Esophagus mucosa (tissue), 1 donor: Measurements from ENCODE around the gene KCNQ1. TPM values are rescaled to one million over a fixed set of nuclear protein-coding genes. Genes with fewer than 3 reads are reported as not detected.
A peak's percentile ranks its signal among the peaks of the same experiment; 100 is the strongest.
"Not testable (repeated sequence)": the region's sequence is repeated elsewhere in the genome, so short reads cannot be mapped to it uniquely, and the experiment has no call there.

Source experiments
- ATAC-seq: fragments of 200-7000 bp; cut with Tn5 transposase; one replicate; pipeline ENCODE4 v1.9.1; 2020
- total RNA-seq: library from RNA; stranded (reverse); gene quantifications from one replicate; pipeline ENCODE4 v1.2.4, GENCODE V29; 2023
- donor health status: DM: yes; HTN: yes; CAD: no.

Gene KCNQ1
- total RNA-seq, 1 donor from 2014 or later: 1.6 TPM

DNA sequence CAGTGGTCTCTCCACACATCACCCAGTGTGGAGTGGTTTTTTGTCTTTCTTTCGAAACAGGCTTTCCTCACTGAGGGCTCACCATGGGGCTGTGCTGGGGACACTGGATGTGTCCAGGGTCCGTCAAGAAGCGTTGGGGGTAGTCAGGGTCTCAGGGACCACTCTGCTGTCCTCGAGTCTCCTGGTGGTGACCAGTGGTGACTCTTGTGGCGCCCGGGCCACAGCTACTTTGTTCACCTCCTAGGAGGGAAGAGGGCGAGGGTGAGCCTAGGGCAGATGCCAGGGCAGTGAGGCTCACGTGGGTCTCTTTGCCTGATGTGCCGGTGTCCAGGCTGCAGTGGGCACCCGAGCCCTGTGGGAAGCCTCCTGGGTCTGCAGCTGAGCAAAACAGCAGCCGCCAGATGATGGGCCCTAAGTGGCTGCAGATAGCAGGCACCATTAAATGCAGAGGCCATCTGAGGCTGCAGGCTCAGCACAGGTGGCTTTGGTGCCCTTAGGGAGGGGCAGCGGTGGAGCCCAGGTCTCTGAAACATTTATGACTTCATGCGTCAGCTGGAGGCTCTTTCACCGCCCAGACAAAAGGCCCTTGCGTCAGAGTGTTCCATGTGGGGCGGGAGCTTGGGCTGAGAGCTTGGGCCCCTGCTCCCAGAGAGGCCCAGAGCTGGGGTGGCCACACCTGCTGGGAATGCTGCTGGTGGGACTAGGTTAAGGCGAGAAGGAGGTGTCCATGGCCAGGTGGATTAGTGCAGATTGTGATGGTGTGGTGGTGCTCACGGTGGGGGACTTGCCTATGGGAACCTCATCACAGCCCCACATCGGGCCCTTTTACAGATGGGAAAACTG is 29.5 kb downstream of the KCNQ1 start:
- no peak for ATAC-seq

DNA sequence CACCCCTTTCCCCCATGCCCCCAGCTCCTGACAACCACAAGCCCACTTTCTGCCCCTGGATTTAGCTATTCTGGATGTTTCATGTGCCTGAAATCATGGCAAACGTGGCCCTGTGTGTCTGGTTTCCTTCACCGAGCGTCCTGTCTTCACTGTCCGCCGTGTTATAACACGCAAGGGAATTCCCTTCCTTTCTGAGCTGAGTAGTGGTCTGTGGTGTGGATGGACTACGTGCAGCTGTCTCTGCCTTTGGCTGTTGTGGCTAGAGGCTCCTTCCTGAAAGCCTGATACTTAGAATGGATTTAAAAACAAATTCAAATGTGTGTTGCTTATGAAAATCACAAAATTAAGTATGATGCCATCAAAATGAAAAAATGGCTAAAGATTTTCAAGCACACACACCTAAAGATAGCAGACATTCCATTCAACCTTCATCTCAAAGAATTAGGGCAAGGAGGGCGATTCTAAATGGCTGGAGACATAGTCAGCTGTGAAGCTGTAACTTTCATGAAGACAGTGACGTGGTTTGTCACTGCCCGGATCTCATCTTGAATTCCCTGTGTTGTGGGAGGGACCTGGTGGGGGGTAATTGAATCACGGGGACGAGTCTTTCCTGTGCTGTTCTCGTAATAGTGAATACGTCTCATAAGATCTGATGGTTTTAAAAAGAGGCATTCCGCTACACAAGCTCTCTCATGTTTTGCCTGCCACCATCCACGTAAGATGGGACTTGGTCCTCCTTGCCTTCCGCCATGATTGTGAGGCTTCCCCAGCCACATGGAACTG is 30.5 kb downstream of the KCNQ1 start:
- no peak for ATAC-seq

DNA sequence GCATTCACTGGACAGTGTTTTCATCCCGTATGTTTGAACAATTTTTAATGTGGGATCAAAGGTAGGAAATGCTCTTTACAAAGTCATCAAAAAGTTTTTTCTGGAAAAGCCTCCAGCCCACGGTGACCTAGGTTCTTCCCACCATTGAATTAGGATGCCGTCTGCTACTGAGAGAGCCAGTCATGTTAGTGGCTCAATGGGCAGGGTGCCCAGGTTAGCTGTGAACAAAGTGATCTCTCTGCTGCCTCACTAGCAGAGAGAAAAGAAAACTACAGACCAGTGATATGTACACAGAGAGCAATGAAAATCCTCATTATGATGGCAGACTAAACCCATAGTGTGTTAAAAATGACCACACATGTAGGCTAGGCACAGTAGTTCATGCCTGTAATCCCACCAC is 32.4 kb downstream of the KCNQ1 start:
- no peak for ATAC-seq

DNA sequence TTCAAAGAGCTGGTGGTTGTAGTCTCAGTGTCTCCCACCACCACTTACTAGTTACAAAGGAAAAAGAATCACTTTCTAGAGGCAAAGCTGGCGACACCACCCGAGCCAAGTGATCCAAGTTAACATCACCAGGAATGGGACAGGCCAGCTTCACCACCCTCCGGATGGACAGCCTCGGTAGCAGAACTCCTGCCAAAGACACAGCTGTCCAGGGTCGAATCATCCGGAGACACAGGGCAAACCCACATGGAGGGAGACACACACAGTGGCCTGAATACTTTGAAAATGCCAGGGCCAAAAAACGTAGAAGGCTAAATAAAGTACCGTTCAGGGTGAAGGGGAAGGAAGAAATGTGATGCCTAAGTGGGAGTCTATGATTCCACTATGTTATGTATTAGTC is 33.1 kb downstream of the KCNQ1 start:
- ATAC-seq: no peak

DNA sequence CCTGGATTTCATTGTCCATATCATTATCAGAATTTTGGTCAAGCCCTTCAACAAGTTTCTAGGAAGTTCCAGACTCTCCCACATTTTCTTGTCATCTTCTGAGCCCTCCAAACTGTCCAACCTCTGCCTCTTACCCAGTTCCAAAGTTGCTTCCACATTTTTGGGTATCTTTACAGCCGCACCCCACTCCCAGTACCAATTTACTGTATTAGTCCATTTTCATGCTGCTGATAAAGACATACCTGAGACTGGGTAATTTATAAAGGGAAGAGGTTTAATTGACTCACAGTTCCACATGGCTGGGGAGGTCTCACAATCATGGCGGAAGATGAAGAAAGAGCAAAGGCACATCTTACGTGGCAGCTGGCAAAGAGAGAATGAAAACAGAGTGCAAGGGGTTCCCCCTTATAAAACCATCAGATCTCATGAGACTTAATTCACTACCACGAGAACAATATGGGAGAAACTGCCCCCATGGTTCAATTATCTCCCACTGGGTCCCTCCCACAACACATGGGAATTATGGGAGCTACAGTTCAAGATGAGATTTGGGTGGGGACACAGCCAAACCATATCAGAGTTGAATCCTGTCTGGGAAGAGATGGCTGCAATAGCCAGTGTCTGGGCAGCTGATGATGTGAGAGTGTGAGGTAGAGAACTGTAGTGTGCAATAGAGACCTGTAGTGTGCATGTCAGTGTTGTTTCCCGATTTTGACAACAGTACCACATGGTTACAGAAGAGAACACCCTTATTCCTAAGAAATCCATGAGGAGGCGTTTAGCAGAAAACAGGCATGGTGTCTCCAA is 35.5 kb downstream of the KCNQ1 start:
- ATAC-seq: not testable (repeated sequence)

DNA sequence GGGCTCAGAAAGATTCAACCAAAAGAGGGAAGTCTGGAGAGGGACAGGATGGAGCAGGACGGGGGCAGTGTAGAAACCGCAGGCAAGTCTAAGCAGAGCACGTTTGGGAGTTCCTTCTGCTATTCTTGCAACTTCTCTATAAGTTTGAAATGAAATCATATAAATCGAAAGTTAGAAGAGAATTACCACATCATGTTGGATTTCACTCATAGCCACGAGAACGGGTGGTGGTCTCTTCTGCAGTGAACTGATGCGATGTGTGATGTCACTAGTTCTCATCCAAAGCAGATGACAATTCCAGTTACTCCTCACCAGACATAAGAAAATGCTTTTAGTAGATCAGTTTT is 36.0 kb downstream of the KCNQ1 start:
- ATAC-seq: peak; percentile 66

DNA sequence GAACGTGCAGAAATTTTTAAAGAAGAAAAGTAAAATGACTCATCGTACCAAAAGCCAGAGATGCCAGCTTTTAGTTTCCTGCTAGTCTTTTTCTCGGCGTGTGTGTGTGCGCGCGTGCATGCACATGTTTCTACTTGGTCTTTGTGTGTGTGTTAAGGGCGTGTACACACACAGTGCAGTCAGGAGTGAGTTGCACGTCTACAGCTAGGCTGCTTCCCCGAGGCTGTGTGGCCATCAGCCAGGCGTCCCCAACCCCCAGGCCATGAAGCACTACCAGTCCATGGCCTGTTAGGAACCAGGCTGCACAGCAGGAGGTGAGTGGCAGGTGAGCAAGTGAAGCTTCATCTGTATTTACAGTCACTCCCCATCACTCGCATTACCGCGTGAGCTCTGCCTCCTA is 36.4 kb downstream of the KCNQ1 start:
- ATAC-seq: peak; percentile 98

DNA sequence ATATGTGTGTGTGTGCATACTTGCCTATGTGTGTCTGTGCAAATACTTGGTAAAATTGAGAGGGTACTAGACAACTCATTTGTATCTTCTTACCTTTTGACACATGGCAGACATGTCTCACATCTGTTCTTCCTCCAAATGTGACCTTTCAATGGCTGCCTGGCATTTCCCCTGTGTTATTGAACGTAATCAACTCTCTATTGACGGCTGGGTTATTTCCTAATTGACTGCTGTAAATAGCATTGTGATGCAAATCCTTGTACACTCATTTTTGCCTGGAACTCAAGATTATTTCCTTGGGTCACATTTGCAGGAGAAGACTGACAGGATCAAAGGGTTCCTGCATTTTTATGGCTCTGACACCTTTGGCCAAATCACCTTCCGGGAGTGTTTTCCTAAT is 37.4 kb downstream of the KCNQ1 start:
- no peak for ATAC-seq

DNA sequence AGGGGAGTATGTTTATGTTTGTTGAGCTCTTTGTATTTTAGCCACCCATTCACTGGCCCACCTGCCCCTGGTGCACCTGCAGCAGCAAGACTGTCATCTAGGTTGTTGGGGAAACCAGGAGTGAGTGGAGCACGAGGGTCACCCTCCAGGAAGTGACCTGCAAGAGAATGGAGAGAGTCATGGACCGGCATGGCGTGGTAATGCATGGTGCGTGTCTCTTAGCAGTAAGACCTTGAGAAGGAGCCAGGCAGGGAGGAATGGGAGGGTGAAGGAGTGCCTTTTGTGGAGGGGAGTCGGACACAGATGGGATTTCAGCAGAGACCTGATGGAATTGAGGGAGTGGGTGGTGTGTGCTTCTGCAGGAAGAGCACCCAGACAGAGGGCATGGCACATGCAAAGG is 37.9 kb downstream of the KCNQ1 start:
- ATAC-seq: no peak

DNA sequence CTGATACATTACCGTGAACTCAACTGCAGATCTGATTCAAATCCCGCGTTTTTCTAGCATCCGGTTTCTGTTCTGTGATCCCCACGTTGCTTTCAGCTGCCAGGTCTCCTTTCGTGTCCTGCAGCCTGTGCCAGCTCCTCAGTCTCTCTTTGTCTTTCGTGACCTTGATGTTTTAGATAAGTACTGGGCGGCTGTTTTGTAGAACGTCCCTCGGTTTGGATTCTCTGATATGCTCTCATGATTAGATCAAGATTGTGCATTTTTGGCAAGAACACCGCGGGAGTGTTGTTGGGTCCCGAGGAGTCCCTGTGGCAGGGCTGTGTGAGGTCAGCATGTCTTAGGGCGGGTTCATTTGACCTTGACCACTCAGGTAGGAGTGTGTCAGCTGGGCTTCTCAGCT is 38.6 kb downstream of the KCNQ1 start:
- no peak for ATAC-seq

DNA sequence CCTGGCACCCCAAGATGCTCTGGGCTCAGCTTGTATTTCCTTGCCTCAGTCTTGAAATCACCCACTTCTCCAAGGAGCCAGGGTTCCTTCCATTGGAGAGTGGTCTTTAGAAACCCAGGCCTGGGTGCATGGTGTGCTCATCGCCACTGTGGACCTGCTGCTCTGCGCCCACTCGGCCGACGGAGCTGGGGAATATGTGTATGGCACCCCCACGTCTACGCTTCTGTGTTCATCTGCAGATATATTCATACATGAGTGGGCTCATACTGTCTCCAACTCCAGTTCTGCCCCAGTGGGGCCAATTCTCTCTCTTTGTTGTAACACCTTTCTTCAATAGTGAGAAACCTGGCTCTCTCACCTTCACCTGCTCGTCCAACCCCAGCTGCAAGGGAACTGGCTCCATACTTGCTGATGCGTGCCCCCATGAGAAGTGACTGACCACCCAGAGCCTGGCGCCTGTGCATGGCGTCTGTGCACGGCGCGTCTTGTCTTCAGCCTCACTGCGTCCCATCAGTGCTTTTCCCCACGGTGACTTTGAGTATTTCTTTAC is 39.8 kb downstream of the KCNQ1 start:
- ATAC-seq: no peak

DNA sequence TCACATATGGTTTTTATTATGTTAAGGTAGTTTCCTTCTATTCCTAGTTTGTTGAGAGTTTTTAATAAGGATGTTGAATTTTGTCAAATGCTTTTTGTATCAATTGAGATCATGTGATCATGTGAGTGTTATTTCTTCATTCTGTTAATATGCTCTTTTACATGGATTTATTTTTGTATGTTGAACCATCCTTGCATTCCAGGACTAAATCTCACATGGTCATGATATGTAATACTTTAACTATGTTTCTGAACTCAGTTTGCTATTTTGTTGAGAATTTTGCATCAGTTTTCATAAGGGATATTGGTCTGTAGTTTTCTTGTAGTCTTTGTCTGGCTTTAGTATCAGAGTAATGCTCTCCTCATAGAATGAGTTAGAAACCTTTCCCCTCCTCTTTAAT is 43.2 kb downstream of the KCNQ1 start:
- ATAC-seq: no peak

DNA sequence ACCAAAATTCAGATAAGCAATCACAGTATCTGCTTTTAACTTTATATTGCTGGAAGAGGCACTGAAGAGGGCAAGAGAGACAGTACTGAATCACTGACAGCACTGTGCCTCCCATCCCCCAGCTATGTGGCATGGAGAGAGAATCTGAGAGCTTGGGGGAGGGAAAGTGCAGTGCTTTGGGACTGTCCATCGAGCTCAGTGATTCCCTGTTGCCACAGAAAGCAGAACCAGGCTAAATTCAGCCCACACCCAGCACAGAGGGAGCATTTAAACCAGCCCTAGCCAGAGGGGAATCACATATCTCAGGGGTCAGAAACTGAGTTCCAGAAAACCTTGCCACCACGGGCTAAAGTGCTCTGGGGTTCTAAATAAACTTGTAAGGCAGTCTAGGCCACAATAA is 44.3 kb downstream of the KCNQ1 start:
- ATAC-seq: no peak

DNA sequence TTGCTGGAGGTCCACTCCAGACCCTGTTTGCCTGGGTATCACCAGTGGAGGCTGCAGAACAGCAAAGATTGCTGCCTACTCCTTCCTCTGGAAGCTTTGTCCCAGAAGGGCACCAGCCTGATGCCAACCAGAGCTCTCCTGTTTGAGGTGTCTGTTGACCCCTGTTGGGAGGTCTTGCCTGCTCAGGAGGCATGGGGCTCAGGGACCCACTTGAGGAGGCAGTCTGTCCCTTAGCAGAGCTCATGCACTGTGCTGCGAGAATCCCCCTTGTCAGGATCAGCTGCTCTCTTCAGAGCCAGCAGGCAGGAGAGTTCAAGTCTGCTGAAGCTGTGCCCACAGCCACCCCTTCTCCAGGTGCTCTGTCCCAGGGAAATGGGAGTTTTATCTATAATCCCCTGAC is 53.1 kb downstream of the KCNQ1 start:
- not testable (repeated sequence) for ATAC-seq

DNA sequence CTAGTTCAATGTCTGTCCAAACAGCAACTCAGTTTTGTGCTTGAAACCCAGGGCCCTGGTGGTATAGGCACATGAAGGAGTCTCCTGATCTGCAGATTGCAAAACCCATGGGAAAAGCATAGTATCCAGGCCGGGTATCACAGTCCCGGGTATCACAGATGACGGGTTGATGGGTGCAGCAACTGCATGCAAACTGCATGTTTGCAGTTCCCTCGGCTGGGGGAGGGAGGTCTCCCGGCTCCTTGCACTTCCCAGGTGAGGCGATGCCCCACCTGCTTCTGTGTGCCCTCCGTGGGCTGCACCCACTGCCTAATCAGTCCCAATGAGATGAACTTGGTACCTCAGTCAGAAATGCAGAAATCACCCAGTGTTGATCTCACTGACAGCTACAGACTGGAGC is 53.9 kb downstream of the KCNQ1 start:
- ATAC-seq: no peak

DNA sequence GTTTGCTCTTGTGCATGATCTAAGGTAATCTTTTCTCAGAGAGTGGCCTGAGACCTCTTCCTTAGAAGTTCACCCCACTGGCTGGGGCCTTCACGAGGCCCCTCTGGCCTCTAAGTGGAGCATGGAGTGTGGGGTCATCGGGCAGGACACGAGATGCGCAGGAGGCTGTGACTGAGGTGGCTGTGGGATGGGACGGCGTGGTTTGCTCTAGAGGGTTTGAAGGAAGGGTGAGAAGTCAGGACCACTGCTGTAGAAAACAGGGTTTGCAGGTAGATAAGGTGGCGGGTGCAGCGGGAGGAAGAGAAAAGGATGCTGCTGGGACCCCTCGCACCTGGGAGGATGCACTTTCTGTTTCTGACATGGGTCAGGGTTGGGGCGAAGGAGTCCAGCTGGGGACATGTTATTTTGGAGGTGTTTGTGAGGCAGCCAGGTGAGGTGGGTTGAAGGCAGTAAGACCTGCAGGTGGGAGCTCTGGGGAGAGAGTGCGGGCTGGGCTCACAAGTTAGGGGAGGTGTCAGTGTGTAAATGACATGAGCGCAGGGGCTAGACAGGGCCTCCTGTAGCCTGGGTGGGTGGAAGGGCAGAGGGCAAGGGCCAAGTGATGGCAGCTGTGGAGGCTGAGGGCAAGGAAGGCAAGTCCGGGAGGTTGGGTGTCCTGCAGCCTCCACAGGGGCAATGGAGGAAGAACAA is 62.5 kb downstream of the KCNQ1 start:
- ATAC-seq: no peak

DNA sequence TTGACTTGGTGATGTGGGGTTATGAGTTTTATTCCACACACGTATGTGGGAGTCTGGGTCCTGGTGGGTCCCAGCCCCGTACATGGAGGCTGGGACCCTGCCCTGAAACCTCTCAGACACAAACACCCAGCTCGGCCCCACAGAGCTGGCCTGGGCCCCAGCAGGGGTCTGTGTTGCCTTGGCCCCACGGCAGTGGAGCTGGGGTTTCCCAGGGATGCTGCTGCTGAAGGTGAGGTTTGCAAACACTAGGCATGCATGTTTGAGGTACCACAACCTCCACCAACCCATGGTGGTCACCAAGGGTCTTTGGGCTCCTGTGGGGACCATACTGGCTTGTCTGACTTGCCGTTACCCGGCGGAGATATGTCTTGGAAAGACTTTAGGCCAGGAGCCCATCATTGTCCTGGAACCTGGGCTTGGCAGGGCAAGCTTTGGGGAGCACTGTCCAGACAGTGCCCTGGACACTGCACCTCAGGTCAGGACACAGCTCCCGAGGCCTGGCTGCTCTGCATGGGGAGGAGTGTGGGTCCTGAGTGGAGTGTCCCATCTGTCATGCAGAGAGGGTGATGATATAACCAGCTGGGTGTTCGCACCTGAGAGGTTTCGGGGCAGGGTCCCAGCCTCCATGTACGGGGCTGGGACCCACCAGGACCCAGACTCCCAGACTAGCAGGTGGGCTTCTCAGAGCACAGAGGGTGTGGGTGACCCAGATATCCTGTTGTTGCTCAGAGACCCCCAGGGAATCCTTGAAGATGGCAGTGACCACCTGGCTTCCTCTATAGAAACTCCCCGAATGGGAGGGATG is 63.3 kb downstream of the KCNQ1 start:
- ATAC-seq: no peak

DNA sequence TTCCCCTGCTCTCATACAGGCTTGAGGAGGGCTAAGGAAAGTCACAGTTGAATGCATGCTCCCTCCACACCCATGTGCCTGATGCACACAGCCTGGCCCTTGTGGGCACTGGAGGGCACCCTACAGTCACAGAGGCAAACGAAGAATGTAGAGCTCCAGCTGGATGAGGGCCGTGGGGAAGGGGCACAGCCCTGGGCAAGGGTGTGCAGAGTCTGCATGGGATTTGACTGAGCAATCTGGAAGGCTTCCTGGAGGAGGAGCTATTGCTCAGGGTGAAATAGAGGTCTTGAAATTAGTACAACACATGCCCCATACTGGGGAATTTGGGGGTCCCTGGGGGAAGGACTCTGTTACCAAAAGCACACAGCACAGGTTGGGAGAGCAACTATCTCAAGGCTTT is 64.0 kb downstream of the KCNQ1 start:
- no peak for ATAC-seq

DNA sequence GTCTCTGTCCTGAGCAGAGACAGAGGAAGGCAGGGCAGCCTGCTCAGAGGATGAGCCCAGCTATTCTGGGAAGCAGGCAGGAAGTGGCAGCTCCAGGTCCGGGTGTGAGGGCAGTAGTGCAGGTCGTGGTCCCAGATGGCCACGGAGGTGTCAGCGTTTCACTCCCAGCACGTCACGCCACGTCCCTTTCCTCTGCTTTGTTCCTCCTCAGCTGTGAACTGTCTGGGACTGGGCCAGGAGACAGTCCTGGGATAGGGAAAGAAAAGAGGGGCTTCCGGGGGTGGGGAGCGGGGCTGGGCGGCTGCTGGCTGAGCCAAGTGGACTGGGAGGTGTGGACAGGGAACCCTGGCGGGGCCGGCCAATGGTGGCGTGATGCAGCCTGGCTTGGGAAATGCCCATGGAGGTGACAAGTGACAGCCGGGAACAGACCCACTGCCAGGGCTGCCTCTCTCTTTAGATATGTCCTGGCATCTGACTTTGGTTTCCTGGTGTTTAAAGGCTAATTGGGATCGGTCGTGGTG is 64.7 kb downstream of the KCNQ1 start:
- ATAC-seq: peak; percentile 31

DNA sequence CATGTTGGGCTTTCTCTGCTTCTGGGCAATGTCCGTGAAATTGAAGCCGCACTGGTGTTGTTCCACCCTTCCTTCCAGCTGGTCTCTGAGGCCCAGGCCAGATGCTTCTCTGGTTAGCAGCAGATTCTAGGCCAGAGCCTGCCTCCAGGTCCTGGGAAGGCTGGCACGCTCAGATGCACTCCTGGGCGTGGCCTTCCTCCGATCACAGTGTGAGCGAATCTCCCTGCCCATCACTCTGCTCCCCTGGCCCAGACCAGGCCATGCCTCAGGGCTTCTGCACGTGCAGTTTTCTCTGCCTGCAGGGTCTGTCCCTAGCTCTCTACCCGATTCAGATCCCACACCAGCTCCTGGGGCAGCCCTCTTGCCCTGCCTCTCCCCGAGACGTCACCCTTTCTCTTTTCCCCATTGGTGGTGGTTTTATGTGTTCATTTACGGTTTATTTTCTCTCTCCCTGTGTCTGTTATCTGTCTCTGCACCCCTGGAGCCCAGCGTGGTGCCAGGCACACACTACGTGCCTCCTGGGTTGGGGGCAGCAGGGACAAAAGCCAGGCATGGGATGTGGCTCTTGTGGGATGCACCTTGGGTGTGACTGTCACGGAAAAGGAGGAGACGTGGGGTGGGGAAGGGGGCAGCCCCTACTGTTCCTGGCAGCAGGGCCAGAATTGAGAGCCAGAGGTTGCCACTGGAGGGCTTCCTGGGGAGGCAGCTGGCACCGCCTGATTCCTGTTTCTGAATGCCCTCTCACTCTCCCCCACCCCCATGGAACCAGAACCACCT is 66.0 kb downstream of the KCNQ1 start:
- ATAC-seq: no peak
